Karpas-422 (cell line): ENCODE data around the gene COL8A1. TPM values are rescaled to one million over a fixed set of nuclear protein-coding genes. Genes with fewer than 3 reads are reported as not detected.

Experiments
- DNase-seq: peaks from one replicate; pipeline ENCODE4 v3.0.0-alpha.2; 2015
- H2AFZ ChIP-seq: fragments of 200-600 bp; sonication (generic); 2 replicates; pipeline ENCODE4 v1.6.1; 2014; ENCODE audit warnings: antibody characterized with exemption, low read length, mixed read lengths
- H3K27ac ChIP-seq: fragments of 200-600 bp; sonication (generic); 2 replicates; pipeline ENCODE4 v1.5.1; 2014; ENCODE audit warnings: mild to moderate bottlenecking, low read length, moderate library complexity
- H3K27me3 ChIP-seq: fragments of 200-600 bp; sonication (generic); 2 replicates; pipeline ENCODE4 v1.6.1; 2014; ENCODE audit warnings: low read length, mixed read lengths
- H3K36me3 ChIP-seq: fragments of 200-600 bp; sonication (generic); 2 replicates; pipeline ENCODE4 v1.6.1; 2014; ENCODE audit warnings: low read length, mixed read lengths; ENCODE audit not compliant: insufficient read depth
- H3K4me1 ChIP-seq: fragments of 200-600 bp; sonication (generic); 2 replicates; pipeline ENCODE4 v1.6.1; 2014; ENCODE audit warnings: mild to moderate bottlenecking, low read length, mixed read lengths
- H3K4me2 ChIP-seq: fragments of 200-600 bp; sonication (generic); 2 replicates; pipeline ENCODE4 v1.6.1; 2014; ENCODE audit warnings: low read length, low read depth, mild to moderate bottlenecking; ENCODE audit not compliant: poor library complexity, severe bottlenecking
- H3K4me3 ChIP-seq: fragments of 200-600 bp; sonication (generic); 2 replicates; pipeline ENCODE4 v1.5.1; 2014; ENCODE audit warnings: mild to moderate bottlenecking, antibody characterized with exemption, low read length, mixed read lengths
- H3K79me2 ChIP-seq: fragments of 200-600 bp; sonication (generic); 2 replicates; pipeline ENCODE4 v1.6.1; 2014; ENCODE audit warnings: mild to moderate bottlenecking, low read length, mixed read lengths
- H3K9ac ChIP-seq: fragments of 200-600 bp; sonication (generic); 2 replicates; pipeline ENCODE4 v1.6.0; 2014; ENCODE audit warnings: low read length
- H3K9me2 ChIP-seq: fragments of 200-600 bp; sonication (generic), shearing (Covaris generic); replicated peaks from 2 replicates; pipeline ENCODE4 v1.6.0; 2014; ENCODE audit warnings: mild to moderate bottlenecking, low read length, moderate library complexity; ENCODE audit not compliant: insufficient read depth
- H3K9me3 ChIP-seq: fragments of 300-700, 200-600 bp; sonication (generic); 2 replicates; pipeline ENCODE4 v1.6.1; 2014; ENCODE audit warnings: low read length, mixed read lengths
- H4K20me1 ChIP-seq: fragments of 200-600 bp; sonication (generic); 2 replicates; pipeline ENCODE4 v1.6.1; 2014; ENCODE audit warnings: mild to moderate bottlenecking, antibody characterized with exemption, low read length, low read depth; ENCODE audit not compliant: insufficient read depth
- total RNA-seq: library from RNA; depleted of rRNA; stranded (reverse); fragments of >200 nt; shearing (Covaris generic); gene quantifications from 2 replicates; pipeline ENCODE4 v1.2.3, GENCODE V29; 2014; ENCODE audit warnings: low replicate concordance

The COL8A1 gene
- total RNA-seq, 1 experiment from 2014 or later, result not detected

DNA sequence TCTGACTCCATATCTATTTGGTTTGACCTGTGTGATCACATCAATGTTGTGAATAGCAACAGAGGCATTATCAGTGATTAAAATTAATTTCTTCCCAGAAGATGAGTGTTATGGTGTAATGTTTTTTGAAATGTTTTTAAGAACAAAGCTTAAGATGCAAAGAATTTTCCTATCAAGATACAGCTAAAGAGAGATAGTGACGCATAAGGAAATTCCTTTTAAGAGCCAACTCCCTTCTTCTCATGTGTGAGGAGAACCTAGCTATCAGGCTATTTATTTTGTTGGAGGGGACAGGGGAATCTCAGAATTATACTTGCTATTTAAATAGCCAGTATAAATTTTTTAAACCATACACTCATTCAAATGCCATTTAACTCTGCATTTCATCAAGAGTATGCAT lies 71.3 kb downstream of the COL8A1 start:
- no peaks in the 10 kb centered on the region for H3K4me1 ChIP-seq
- no peak overlapping the region for H3K4me2 ChIP-seq
- no peaks in the 10 kb centered on the region for H4K20me1 ChIP-seq
- H3K9me2 ChIP-seq, result no peaks in the 10 kb centered on the region
- H3K79me2 ChIP-seq, result no peaks in the 10 kb centered on the region
- no peaks in the 10 kb centered on the region for H3K36me3 ChIP-seq
- DNase-seq, result no peak
- no peak overlapping the region for H3K9ac ChIP-seq
- H3K9me3 ChIP-seq, result no peaks in the 10 kb centered on the region
- no peak overlapping the region for H3K27ac ChIP-seq
- H3K27me3 ChIP-seq, result no peaks in the 10 kb centered on the region
- H2AFZ ChIP-seq, result no peak overlapping the region
- H3K4me3 ChIP-seq, result no peak overlapping the region

DNA sequence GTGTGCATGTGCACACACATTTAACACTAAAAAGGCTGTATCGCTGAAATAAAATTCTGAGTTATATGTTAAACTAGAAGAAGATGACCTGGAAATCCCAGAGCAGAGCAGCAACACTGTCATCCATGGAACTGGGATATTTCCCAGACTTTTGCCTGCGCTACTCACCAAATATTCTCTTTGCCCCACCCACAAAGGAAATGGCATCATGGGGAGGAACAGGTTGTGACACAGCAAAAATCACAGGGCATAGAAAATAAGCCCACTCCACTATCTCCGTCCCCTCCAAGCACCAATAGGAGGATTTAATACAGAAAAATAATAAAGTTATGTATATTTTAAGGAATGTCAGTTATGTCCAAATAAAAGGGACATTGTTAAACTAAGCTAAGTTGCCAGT lies 71.7 kb downstream of the COL8A1 start:
- Histone ChIP-seq H3K27me3 (no peaks in the 10 kb centered on the region), H3K79me2 (no peaks in the 10 kb centered on the region), H3K9ac (no peak overlapping the region), H3K27ac (no peak overlapping the region), H3K36me3 (no peaks in the 10 kb centered on the region), H3K4me2 (no peak overlapping the region), H3K9me2 (no peaks in the 10 kb centered on the region), H2AFZ (no peak overlapping the region), H3K4me3 (no peak overlapping the region), H4K20me1 (no peaks in the 10 kb centered on the region), H3K9me3 (no peaks in the 10 kb centered on the region), H3K4me1 (no peaks in the 10 kb centered on the region)
- DNase-seq, result no peak

DNA sequence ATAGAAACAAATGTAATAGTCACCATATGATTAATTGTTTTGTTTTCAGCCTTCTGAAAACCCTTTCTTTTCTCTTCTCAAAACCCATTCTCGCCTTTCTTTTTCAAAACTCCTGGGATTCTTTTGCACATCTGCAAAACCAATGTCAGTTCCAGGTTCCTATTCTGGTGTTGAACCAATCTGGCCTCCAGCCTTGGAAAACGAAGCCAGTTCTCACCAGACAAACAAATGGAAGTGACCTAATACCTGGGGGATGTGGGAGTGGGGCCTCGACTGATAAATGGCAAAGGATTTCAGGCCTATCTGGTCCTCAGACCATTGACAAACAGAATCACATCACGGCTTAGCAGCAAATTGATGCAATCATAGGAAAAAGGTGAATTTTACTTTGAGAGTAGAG lies 73.0 kb downstream of the COL8A1 start:
- no peak for DNase-seq
- H3K9ac ChIP-seq, result no peak overlapping the region
- H3K9me3 ChIP-seq, result no peaks in the 10 kb centered on the region
- no peaks in the 10 kb centered on the region for H3K36me3 ChIP-seq
- H3K27ac ChIP-seq, result no peak overlapping the region
- no peaks in the 10 kb centered on the region for H3K27me3 ChIP-seq
- no peaks in the 10 kb centered on the region for H3K9me2 ChIP-seq
- no peak overlapping the region for H3K4me2 ChIP-seq
- H3K79me2 ChIP-seq, result no peaks in the 10 kb centered on the region
- H3K4me1 ChIP-seq, result no peaks in the 10 kb centered on the region
- H3K4me3 ChIP-seq, result no peak overlapping the region
- H4K20me1 ChIP-seq, result no peaks in the 10 kb centered on the region
- H2AFZ ChIP-seq, result no peak overlapping the region

DNA sequence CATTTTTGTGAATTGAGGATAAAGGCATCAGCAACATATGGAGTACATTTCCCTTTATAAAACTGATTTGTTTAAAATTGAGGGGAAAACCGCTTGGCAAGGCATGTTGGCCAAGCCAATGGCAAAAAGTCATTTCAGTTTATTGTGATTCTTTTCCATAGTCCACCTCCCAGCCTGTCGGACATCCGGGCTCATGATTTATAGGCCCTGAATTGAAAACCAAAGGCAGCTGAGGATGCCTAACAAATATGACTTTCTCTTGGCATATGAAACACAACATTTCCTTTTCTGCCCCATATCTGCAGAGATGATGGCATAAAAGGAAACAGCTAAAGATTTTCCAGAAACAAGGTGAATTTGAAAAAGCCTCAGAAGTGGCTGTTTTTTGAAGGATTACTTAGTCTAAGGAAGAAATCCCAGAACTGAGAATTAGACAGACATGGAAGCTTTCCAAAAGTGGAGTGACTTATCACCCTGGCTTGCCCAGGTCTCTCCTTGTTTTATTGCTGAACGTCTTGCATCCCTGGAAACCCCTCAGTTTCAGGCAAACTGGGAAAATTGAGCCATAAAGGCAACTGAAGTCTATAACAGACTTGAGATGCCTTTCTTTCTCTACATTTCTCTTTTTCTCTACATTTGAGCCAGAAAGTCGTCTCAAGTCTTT lies 74.0 kb downstream of the COL8A1 start:
- Histone ChIP-seq H3K4me2 (no peak overlapping the region), H3K27ac (no peak overlapping the region), H2AFZ (no peak overlapping the region), H3K36me3 (no peaks in the 10 kb centered on the region), H3K27me3 (no peaks in the 10 kb centered on the region), H3K4me1 (no peaks in the 10 kb centered on the region), H4K20me1 (no peaks in the 10 kb centered on the region), H3K79me2 (no peaks in the 10 kb centered on the region), H3K9me2 (no peaks in the 10 kb centered on the region), H3K9me3 (no peaks in the 10 kb centered on the region), H3K9ac (no peak overlapping the region), H3K4me3 (no peak overlapping the region)
- no peak for DNase-seq

DNA sequence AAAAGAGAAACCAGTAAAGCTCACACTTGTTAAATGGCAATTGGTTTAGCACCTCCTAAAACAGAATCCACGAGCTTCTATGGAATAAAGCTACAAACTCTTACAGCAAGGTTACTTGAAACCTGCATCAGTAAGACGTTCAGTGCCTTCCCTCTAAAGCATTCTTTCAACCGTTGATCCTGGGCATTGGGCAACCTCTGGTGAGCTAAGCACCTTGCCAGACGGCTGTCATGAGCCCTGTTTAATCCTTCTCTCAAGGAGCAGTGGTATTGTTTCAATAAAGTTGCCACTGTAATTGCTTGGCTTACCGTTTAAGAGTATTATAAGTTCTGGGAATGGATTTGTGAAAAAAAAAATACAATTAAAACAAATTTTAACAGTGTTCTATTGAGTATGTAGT lies 75.0 kb downstream of the COL8A1 start:
- no peak for DNase-seq
- Histone ChIP-seq H2AFZ (no peak overlapping the region), H3K9ac (no peak overlapping the region), H3K4me1 (no peaks in the 10 kb centered on the region), H3K36me3 (no peaks in the 10 kb centered on the region), H3K27me3 (no peaks in the 10 kb centered on the region), H4K20me1 (no peaks in the 10 kb centered on the region), H3K9me2 (no peaks in the 10 kb centered on the region), H3K4me2 (no peak overlapping the region), H3K4me3 (no peak overlapping the region), H3K79me2 (no peaks in the 10 kb centered on the region), H3K27ac (no peak overlapping the region), H3K9me3 (no peaks in the 10 kb centered on the region)

DNA sequence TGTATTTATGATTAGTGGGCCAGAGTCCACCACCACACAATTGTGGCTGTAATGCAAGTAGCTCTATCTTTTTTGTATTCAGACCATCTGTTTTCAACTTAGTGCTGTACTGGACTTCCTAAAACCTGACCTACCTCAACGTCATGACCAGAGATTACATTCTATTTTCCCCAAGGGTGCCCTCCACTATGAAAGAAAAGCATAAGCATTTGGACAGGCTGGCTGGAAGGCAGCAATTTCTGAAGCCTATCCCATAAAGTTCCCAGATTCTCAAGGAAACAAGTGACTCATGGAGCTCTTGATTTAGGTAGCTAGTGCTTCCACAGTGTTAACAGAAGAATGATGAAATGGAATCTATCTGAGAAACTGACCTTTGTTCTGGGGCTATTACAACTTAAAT lies 75.8 kb downstream of the COL8A1 start:
- Histone ChIP-seq H3K36me3 (no peaks in the 10 kb centered on the region), H3K4me3 (no peak overlapping the region), H3K79me2 (no peaks in the 10 kb centered on the region), H3K27me3 (no peaks in the 10 kb centered on the region), H3K9me2 (no peaks in the 10 kb centered on the region), H3K4me1 (no peaks in the 10 kb centered on the region), H2AFZ (no peak overlapping the region), H3K9me3 (no peaks in the 10 kb centered on the region), H3K4me2 (no peak overlapping the region), H3K9ac (no peak overlapping the region), H4K20me1 (no peaks in the 10 kb centered on the region), H3K27ac (no peak overlapping the region)
- DNase-seq, result no peak

DNA sequence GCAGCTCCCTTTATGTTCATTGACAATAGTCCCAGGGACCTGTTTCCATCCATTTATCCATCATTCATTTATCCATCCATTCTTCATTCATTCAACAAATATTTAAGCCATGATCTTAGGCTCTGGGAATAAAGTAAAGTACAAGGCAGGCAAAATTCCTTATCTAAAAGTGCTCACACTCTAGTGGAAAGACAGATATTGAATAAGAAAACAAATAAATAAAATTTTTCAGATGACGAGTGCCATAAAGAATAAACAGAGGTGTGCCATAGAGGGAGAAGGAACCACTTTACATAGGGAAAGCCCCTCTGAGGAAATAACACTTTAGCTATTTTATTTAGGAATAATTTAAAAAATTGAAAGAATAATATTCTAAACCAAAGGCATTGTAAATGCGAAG lies 76.2 kb downstream of the COL8A1 start:
- no peaks in the 10 kb centered on the region for H3K27me3 ChIP-seq
- H3K27ac ChIP-seq, result no peak overlapping the region
- no peaks in the 10 kb centered on the region for H3K4me1 ChIP-seq
- H2AFZ ChIP-seq, result no peak overlapping the region
- H3K4me2 ChIP-seq, result no peak overlapping the region
- no peaks in the 10 kb centered on the region for H3K79me2 ChIP-seq
- H3K36me3 ChIP-seq, result no peaks in the 10 kb centered on the region
- no peaks in the 10 kb centered on the region for H4K20me1 ChIP-seq
- H3K9me3 ChIP-seq, result no peaks in the 10 kb centered on the region
- DNase-seq, result no peak
- no peak overlapping the region for H3K4me3 ChIP-seq
- no peak overlapping the region for H3K9ac ChIP-seq
- H3K9me2 ChIP-seq, result no peaks in the 10 kb centered on the region

DNA sequence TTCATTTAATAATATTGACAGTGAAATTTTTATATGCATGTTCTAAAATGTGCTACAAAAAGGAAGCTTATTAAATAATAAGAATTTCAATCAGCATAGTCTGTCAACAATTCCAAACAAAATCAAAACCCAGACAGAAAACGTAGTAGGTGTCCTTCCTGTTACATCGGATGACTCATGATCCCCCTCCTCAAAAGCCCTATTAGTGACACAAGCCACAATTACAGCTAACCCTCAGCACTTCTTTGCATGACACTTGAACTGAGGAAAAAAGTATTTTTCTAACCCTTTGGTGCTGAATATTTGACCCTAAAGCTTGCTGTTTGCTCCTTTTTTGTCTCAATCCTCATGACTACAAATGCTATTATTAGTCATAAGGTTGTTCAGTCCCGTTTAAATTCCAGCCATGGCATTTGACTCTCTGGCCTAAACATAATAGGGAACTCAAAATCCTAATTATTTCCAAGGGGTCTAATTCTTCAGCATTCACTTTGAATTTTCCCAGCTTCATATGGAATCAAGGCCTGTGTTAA lies 78.1 kb downstream of the COL8A1 start:
- Histone ChIP-seq H2AFZ (no peak overlapping the region), H3K79me2 (no peaks in the 10 kb centered on the region), H3K27me3 (no peaks in the 10 kb centered on the region), H4K20me1 (no peaks in the 10 kb centered on the region), H3K9ac (no peak overlapping the region), H3K27ac (no peak overlapping the region), H3K9me2 (no peaks in the 10 kb centered on the region), H3K4me2 (no peak overlapping the region), H3K36me3 (no peaks in the 10 kb centered on the region), H3K4me1 (no peaks in the 10 kb centered on the region), H3K9me3 (no peaks in the 10 kb centered on the region), H3K4me3 (no peak overlapping the region)
- DNase-seq, result no peak
